GM12864 (cell line): ENCODE data around the gene SLC6A3.

ENCODE experiments used
- DNase-seq: peaks from one replicate; pipeline ENCODE4 v3.0.0-alpha.2; 2011; ENCODE audit warnings: low read depth
- H3K4me3 ChIP-seq: 2 replicates; pipeline ENCODE4 v1.5.1; 2011; ENCODE audit warnings: mild to moderate bottlenecking, low read depth, low read length, control low read depth
- CTCF ChIP-seq: IDR thresholded peaks from 2 replicates; pipeline ENCODE4 v1.5.1; 2011; ENCODE audit warnings: low read depth, mild to moderate bottlenecking, moderate library complexity, low read length, control low read depth, inconsistent platforms; ENCODE audit errors: missing control alignments

SLC6A3 gene

DNA sequence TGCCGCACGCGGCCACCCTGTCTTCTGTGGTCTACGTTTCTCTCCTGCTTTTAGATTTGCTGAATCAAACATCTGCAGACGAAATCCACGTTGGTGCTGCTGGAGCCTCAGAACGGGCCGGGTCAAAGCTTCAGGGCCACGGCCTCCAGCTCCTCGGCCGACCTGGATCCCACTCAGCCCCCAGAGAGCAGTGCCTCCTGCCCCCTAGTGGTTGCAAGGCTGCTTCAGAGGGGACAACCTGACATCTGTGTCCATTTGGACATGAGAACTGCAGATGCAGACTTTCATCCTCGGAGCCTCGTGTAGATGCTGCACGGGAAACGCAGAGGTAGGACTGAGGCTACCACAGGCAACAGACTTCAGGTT is 23.0 kb upstream of the SLC6A3 start:
- H3K4me3 ChIP-seq, result no peak overlapping the region
- peak; percentile 46 for TF ChIP-seq CTCF
- no peak for DNase-seq

GRCh38 chr5:1467341-1468246 is 22.4 kb upstream of the SLC6A3 start:
- no peak for TF ChIP-seq CTCF
- DNase-seq, result no peak
- no peak overlapping the region for H3K4me3 ChIP-seq

DNA sequence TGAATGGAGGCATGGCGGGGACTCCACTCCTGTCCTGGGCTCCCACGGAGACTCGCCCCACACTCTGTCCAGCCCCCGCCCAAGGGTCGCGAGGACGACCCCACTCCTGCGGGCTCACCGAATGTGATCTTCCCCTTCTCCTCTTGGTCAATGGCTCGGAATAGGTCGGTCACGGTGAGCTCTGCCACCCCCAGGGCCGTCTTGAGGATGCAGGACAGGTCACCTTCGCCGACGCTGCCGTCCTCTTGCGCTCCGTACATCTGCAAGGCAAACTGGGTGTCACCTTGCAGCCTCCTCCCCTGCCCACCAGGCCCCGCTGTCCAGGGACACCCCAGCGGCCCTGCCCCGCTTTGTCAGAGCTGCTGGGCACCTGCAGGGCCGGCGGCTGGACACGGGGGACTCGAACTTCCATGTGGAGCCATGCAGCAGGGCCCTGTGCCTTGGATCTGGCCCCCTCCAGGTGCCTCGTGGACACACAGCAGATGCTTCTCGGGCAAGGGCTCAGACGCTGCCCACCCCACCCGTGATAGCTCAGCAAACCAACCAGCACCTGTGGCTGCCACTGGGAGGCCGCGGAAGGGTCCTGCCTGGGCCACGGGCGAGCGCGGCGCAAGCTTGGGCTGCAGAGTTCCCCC is 21.5 kb upstream of the SLC6A3 start:
- no peak overlapping the region for H3K4me3 ChIP-seq
- TF ChIP-seq CTCF, result no peak
- DNase-seq, result no peak

DNA sequence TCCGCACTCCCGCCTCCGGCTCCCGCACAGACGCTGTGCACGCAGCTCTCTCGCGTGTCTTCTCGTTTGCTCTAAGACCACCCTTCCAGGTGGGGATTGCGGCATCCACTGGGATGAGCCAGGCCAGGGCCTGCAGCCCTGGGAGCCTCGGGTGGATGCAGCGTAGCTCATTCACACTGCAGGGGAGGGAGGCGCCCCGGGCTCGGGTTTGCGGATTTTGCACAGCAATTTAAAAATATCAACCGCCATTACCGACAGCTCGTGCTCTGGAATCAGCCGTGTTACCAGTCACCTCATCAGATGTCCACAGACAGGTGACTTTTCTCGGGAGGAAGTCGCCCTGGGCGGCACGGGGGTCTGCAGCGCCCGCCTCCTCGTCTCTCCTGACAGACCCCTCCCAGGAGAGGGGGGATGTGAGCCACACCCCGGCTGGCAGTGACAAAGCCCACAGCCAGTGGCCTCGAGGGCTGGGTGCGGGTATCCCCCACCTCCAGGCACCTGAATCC is 20.8 kb upstream of the SLC6A3 start:
- TF ChIP-seq CTCF, result no peak
- no peak for DNase-seq
- H3K4me3 ChIP-seq, result no peak overlapping the region

- no peak for TF ChIP-seq CTCF
- no peak for DNase-seq
- H3K4me3 ChIP-seq, result no peak overlapping the region
These were observed 19.9 kb upstream of the SLC6A3 start for GRCh38 chr5:1465117-1465516.

DNA sequence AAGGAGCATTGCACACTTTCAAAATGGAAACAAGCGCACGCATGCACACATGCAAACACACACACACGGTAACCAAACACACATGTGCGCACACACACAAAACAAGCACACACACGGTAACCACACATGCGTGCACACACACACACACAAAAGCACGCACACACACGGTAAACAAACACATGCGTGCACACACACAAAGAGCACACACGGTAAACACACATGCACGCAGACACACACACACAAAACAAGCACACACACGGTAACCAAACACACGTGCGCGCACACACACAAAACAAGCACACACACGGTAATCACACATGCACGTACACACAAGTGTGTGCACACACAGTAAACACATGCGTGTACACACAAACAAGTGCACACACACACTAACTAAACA is 19.3 kb upstream of the SLC6A3 start:
- no peak overlapping the region for H3K4me3 ChIP-seq
- DNase-seq, result no peak
- no peak for TF ChIP-seq CTCF
